H1 (cell line): ENCODE data around the gene KRTAP9-2. TPM values are rescaled to one million over a fixed set of nuclear protein-coding genes. Genes with fewer than 3 reads are reported as not detected.

Source experiments
- CTCF ChIA-PET: fragments of 300-600 bp; sonication (Branson Sonifier 250); formaldehyde crosslinking; loops from one replicate; lab custom pipeline; 2021; ENCODE audit not compliant: partially characterized antibody; lab: Charles Lee
- POLR2A ChIA-PET: fragments of 300-600 bp; sonication (Branson Sonifier 250); formaldehyde crosslinking; loops from one replicate; lab custom pipeline; 2021; ENCODE audit warnings: inconsistent platforms; ENCODE audit not compliant: partially characterized antibody; lab: Charles Lee
- DNase-seq, 2 experiments: peaks; one replicate each; pipeline versions ENCODE4 v3.0.0 to v3.0.0-alpha.2; 2010 to 2022; ENCODE audit warnings: low spot score in 2 of 2, low read depth in 1 of 2, mixed read lengths in 1 of 2
- FAIRE-seq: peaks from 2 replicates; lab custom pipeline; 2011; peaks lifted over from hg19 to GRCh38; lab: Jason Lieb, UNC
- H2AFZ ChIP-seq: 2 replicates; pipeline ENCODE4 v1.8.1; 2012; ENCODE audit warnings: low read length, inconsistent platforms
- H2AK5ac ChIP-seq: 2 replicates; pipeline ENCODE4 v1.6.1; 2013; ENCODE audit warnings: low read depth, low read length
- H2BK120ac ChIP-seq: replicated peaks from 2 replicates; pipeline ENCODE3; 2013; ENCODE audit warnings: low read depth, low read length, inconsistent platforms
- H2BK12ac ChIP-seq: 2 replicates; pipeline ENCODE4 v1.6.1; 2013; ENCODE audit warnings: low read depth, low read length
- H2BK15ac ChIP-seq: 2 replicates; pipeline ENCODE4 v1.6.1; 2013; ENCODE audit warnings: low read length
- H2BK20ac ChIP-seq: 2 replicates; pipeline ENCODE4 v1.6.1; 2013; ENCODE audit warnings: low read length
- H2BK5ac ChIP-seq: 2 replicates; pipeline ENCODE4 v1.6.1; 2013; ENCODE audit warnings: low read depth, low read length
- H3K14ac ChIP-seq: 2 replicates; pipeline ENCODE4 v1.6.1; 2013; ENCODE audit warnings: inconsistent platforms; ENCODE audit not compliant: insufficient read length
- H3K18ac ChIP-seq: 2 replicates; pipeline ENCODE4 v1.6.1; 2013; ENCODE audit warnings: low read length; ENCODE audit errors: extremely low read depth
- H3K23ac ChIP-seq: 2 replicates; pipeline ENCODE4 v1.6.1; 2013; ENCODE audit warnings: inconsistent platforms; ENCODE audit not compliant: insufficient read length
- H3K23me2 ChIP-seq: 2 replicates; pipeline ENCODE4 v1.6.1; 2013; ENCODE audit warnings: low read depth, low read length
- H3K27ac ChIP-seq: 2 replicates; pipeline ENCODE4 v1.6.1; 2011; ENCODE audit warnings: low read depth, low read length, inconsistent platforms
- H3K27me3 ChIP-seq, 4 experiments: replicated peaks in 1 of 4; 1 replicate in 1 of 4; 2 replicates in 3 of 4; pipeline versions ENCODE4 v1.6.1 to v1.8.1; 2011 to 2013; ENCODE audit warnings: low read length in 3 of 4, mild to moderate bottlenecking in 3 of 4, inconsistent platforms in 2 of 4, mixed read lengths in 2 of 4, moderate library complexity in 1 of 4; ENCODE audit not compliant: control insufficient read depth in 3 of 4, insufficient read depth in 3 of 4; ENCODE audit errors: extremely low read depth in 1 of 4
- H3K36me3 ChIP-seq, 4 experiments: 2 replicates each; pipeline versions ENCODE4 v1.6.1 to v1.8.1; 2011 to 2013; ENCODE audit warnings: mild to moderate bottlenecking in 4 of 4, low read length in 3 of 4, moderate library complexity in 2 of 4, control low read depth in 1 of 4, inconsistent platforms in 1 of 4; ENCODE audit not compliant: insufficient read depth in 4 of 4, control insufficient read depth in 2 of 4
- H3K4ac ChIP-seq: replicated peaks from 2 replicates; pipeline ENCODE3; 2013; ENCODE audit warnings: low read length, low read depth, mixed read lengths, inconsistent platforms; ENCODE audit not compliant: insufficient read length
- H3K4me1 ChIP-seq, 4 experiments: replicated peaks in 1 of 4; 1 replicate in 1 of 4; 2 replicates in 3 of 4; pipeline versions ENCODE4 v1.6.1 to v1.8.1; 2011 to 2013; ENCODE audit warnings: low read length in 3 of 4, inconsistent platforms in 2 of 4, mixed read lengths in 1 of 4; ENCODE audit not compliant: insufficient read depth in 4 of 4, control insufficient read depth in 3 of 4
- H3K4me2 ChIP-seq, 2 experiments: 2 replicates each; pipeline versions ENCODE4 v1.6.1 to v1.8.1; 2011 to 2013; ENCODE audit warnings: low read depth in 2 of 2, low read length in 2 of 2, control low read depth in 1 of 2, inconsistent platforms in 1 of 2, mild to moderate bottlenecking in 1 of 2; ENCODE audit not compliant: insufficient read depth in 1 of 2
- H3K4me3 ChIP-seq, 4 experiments: fragments of 200-600, 300-600 bp in 1 of 4; sonication (generic), shearing (Covaris generic), sonication (Bioruptor Twin) in 1 of 4; 2 replicates each; pipeline versions ENCODE4 v1.5.1 to v1.8.1; 2011 to 2016; ENCODE audit warnings: low read length in 4 of 4, low read depth in 3 of 4, control low read depth in 2 of 4, inconsistent platforms in 2 of 4, mild to moderate bottlenecking in 2 of 4, mixed read lengths in 1 of 4, moderate library complexity in 1 of 4; ENCODE audit not compliant: insufficient read depth in 2 of 4; ENCODE audit errors: extremely low read depth in 1 of 4
- H3K56ac ChIP-seq: replicated peaks from 2 replicates; pipeline ENCODE3; 2013; ENCODE audit warnings: low read depth, mild to moderate bottlenecking, mixed read lengths, low read length, inconsistent platforms; ENCODE audit not compliant: insufficient read length
- H3K79me1 ChIP-seq: 2 replicates; pipeline ENCODE4 v1.6.1; 2013; ENCODE audit warnings: low read depth, low read length, control low read depth
- H3K79me2 ChIP-seq, 2 experiments: 2 replicates each; pipeline versions ENCODE4 v1.6.1 to v1.8.1; 2012 to 2013; ENCODE audit warnings: low read length in 2 of 2, mild to moderate bottlenecking in 2 of 2, inconsistent platforms in 1 of 2; ENCODE audit not compliant: insufficient read depth in 2 of 2, control insufficient read depth in 1 of 2
- H3K9ac ChIP-seq, 4 experiments: replicated peaks in 1 of 4; 1 replicate in 1 of 4; 2 replicates in 3 of 4; pipeline versions ENCODE4 v1.6.1 to v1.8.1; 2011 to 2013; ENCODE audit warnings: low read depth in 3 of 4, low read length in 3 of 4, control low read depth in 2 of 4, mild to moderate bottlenecking in 2 of 4, moderate library complexity in 2 of 4, inconsistent platforms in 1 of 4; ENCODE audit errors: extremely low read depth in 1 of 4
- H3K9me3 ChIP-seq, 2 experiments: 2 replicates each; pipeline versions ENCODE4 v1.6.1 to v1.8.1; 2012 to 2013; ENCODE audit warnings: mild to moderate bottlenecking in 2 of 2, moderate library complexity in 2 of 2, control low read depth in 1 of 2, inconsistent platforms in 1 of 2, low read depth in 1 of 2, low read length in 1 of 2, mixed read lengths in 1 of 2; ENCODE audit not compliant: insufficient read depth in 2 of 2
- H4K20me1 ChIP-seq, 2 experiments: replicated peaks in 1 of 2; 2 replicates each; pipeline versions ENCODE3 to v1.8.1; 2011 to 2013; ENCODE audit warnings: inconsistent platforms in 2 of 2, low read length in 2 of 2, mild to moderate bottlenecking in 1 of 2; ENCODE audit not compliant: insufficient read depth in 2 of 2, control insufficient read depth in 1 of 2
- H4K5ac ChIP-seq: 2 replicates; pipeline ENCODE4 v1.6.1; 2013; ENCODE audit warnings: low read length, low read depth, mixed read lengths, inconsistent platforms; ENCODE audit not compliant: insufficient read length
- H4K8ac ChIP-seq: 2 replicates; pipeline ENCODE4 v1.8.0; 2013; ENCODE audit warnings: mild to moderate bottlenecking, moderate library complexity, low read length, inconsistent platforms; ENCODE audit not compliant: insufficient read depth; ENCODE audit errors: extremely low read depth
- H4K91ac ChIP-seq: replicated peaks from 2 replicates; pipeline ENCODE3; 2013; ENCODE audit warnings: low read length, mixed read lengths, inconsistent platforms; ENCODE audit not compliant: insufficient read length
- TBP ChIP-seq: IDR thresholded peaks from 2 replicates; pipeline ENCODE4 v1.6.1; 2011; ENCODE audit warnings: low read depth, low read length, improper control_type of control experiment
- WGBS, 2 experiments: shearing (Covaris generic) in 1 of 2; methylation state at CpG; one replicate each; pipeline versions ENCODE4 v1.1.6 to v1.1.7; 2013 to 2015; ENCODE audit warnings: low lambda C conversion rate in 2 of 2, mixed read lengths in 2 of 2, inconsistent platforms in 1 of 2, low coverage in 1 of 2, missing lambda C conversion rate in 1 of 2; ENCODE audit not compliant: insufficient replicate concordance in 2 of 2, insufficient coverage in 1 of 2, insufficient read length in 1 of 2; ENCODE audit errors: extremely low coverage in 1 of 2, missing lambda C conversion rate in 1 of 2; 5-methylcytosine and 5-hydroxymethylcytosine counted together
- polyA plus RNA-seq, 7 experiments: library from polyadenylated mRNA; depleted of rRNA in 3 of 7; stranded (reverse) in 5 of 7; unstranded in 2 of 7; fragments of >200 nt in 5 of 7; fragments of 200-250 nt in 2 of 7; gene quantifications; 1 replicate in 5 of 7; 2 replicates in 1 of 7; 4 replicates in 1 of 7; pipeline versions ENCODE4 v1.2.1 to v1.2.3, GENCODE V29; 2011 to 2013; ENCODE audit warnings: missing spikeins in 2 of 7, mixed read lengths in 2 of 7
- total RNA-seq: library from RNA; stranded (reverse); fragmentation: NEBNext Ultra II Directional; extraction: Animal tissue kit (Norgen Biotek cat#: 25700); gene quantifications from 2 replicates; pipeline ENCODE4 v1.2.1, GENCODE V29; 2021
- TF ChIP-seq, protein P1 (sequence below): IDR thresholded peaks from 2 replicates; pipeline ENCODE4 v1.6.1; 2011; ENCODE audit warnings: low read length, improper control_type of control experiment

KRTAP9-2 gene
- total and polyA plus RNA-seq, 2 of the 8 experiments (the other 6 are each of a cell fraction or from before 2014, with no cell fraction given): not detected

DNA sequence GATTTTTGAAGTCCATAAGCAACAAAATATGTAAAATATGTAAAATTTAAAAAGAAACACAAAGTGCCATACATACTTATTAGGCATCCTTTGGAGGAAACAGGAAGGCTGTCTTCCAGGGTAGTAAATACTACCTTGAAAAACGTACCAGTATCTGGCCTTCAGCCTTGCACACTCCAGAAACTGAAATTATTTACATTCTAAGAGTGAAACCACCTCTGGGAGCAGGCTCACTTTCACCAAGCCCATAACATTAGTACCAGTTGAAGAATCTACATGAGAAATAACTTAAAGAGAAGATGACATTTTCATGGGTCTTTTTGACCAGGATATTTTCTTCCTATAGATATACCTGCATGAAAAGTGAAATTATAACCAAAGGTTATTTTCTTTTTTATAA, 30.4 kb upstream of the KRTAP9-2 start:
- Histone ChIP-seq H3K79me2 (no peaks in the 10 kb centered on the region), H3K23ac (no peak overlapping the region), H3K56ac (no peak overlapping the region), H2BK12ac (no peak overlapping the region), H2BK5ac (no peak overlapping the region), H2AK5ac (no peak overlapping the region), H3K4me3 (no peak overlapping the region), H3K9ac (no peak overlapping the region), H3K36me3 (no peaks in the 10 kb centered on the region), H2AFZ (no peak overlapping the region), H3K79me1 (no peaks in the 10 kb centered on the region), H3K9me3 (0 out of 4 replicates have a peak, but pooled peaks cover 0 to 3% of the 10 kb centered on the region in 2 experiments), H3K18ac (no peak overlapping the region), H3K4ac (no peak overlapping the region), H3K4me1 (no peaks in the 10 kb centered on the region), H3K23me2 (no peaks in the 10 kb centered on the region), H2BK15ac (no peak overlapping the region), H3K14ac (no peak overlapping the region), H3K27me3 (no peaks in the 10 kb centered on the region), H4K20me1 (no peaks in the 10 kb centered on the region), H2BK120ac (no peak overlapping the region), H4K5ac (no peak overlapping the region), H2BK20ac (no peak overlapping the region), H3K27ac (no peak overlapping the region), H4K8ac (no peak overlapping the region), H3K4me2 (no peak overlapping the region), H4K91ac (no peak overlapping the region)
- ChIA-PET POLR2A (no interaction called here), CTCF (no interaction called here)
- FAIRE-seq (no peak), DNase-seq (no peak)
- 100% methylated on average over 1 of the region's 1 CpG; no CpG with 5 or more reads in 1 of the 2 experiments for WGBS, 2 experiments
- TF ChIP-seq TBP: no peak
- TF ChIP-seq, protein P1, sequence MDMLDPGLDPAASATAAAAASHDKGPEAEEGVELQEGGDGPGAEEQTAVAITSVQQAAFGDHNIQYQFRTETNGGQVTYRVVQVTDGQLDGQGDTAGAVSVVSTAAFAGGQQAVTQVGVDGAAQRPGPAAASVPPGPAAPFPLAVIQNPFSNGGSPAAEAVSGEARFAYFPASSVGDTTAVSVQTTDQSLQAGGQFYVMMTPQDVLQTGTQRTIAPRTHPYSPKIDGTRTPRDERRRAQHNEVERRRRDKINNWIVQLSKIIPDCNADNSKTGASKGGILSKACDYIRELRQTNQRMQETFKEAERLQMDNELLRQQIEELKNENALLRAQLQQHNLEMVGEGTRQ: no peak
